GM19023 (cell line): ENCODE results near the gene SLCO1C1.
"Not testable (repeated sequence)": the region's sequence is repeated elsewhere in the genome, so short reads cannot be mapped to it uniquely, and the experiment has no call there.

ENCODE experiments used
- ATAC-seq: cut with Tn5 transposase; IDR thresholded peaks from one replicate; pipeline ENCODE4 v1.9.1; 2021; ENCODE audit warnings: mild to moderate bottlenecking, moderate library complexity; ENCODE audit not compliant: unreplicated experiment

SLCO1C1 gene

GRCh38 chr12:20695232-20695631 is at the start of gene SLCO1C1:
Gene SLCO1C1 (plus strand): TSS chr12:20695332. CDS start chr12:20699577, 4,245 bp downstream.
- ATAC-seq, result no peak

GRCh38 chr12:20646239-20646827 is 48.8 kb upstream of the SLCO1C1 start:
- ATAC-seq, result no peak

GRCh38 chr12:20653871-20654270 is 41.3 kb upstream of the SLCO1C1 start:
- no peak for ATAC-seq

DNA sequence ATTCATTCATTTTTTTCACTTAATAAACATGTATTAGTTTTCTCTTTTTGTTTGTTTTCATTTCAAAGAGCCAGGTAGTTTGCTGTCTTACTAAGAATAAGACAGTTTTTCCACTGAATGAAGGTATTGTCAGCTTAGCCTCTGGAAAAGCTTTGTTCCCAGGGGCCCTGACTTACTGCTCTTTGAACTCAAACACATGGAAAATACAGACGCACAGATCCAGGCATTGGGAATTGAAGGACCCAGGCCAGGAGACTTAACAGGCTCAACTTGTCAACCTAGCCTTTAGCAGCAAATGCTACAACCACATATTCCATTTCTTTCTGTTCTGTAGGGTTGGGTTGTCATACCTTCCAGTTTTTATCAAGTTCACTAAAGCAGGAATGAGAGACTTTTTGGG is 38.5 kb upstream of the SLCO1C1 start:
- no peak for ATAC-seq

DNA sequence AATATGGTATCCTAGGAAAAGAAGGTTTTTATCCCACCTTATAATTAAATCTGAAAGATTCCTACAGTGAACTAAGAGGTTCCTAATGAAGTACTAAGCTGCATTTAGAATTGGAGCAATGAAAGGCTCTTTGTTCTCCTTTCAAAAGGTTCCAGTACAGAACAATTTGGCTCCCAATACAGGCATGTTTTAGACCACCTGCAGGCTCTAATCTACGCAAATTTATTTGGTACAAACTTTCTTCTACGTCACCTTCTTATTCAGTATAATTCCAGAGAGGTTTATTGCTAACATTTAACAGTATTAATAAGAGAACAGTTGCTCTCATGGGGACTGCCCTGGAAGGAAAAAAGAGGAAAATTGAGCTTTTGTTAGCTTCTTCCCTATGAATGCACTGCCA is 37.6 kb upstream of the SLCO1C1 start:
- no peak for ATAC-seq

DNA sequence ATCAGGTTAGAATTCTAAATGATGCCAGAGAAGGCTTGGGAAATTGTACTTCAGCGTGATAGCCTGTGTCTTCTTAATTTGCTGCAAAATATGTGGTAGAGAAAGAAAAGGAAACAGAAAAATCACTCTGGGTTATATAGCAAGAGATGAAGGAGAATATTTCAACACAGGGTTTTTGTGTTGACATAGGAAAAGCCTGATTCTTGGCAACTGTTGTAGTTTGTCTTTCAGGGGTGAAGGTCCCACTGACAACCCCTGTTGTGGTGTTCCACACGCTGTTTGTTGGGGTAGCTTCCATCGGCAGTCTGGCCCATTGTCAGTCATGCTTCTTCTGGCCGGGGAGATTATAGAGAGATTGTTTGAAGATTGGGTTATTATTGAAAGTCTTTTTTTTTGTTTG is 13.8 kb upstream of the SLCO1C1 start:
- no peak for ATAC-seq

- no peak for ATAC-seq
Measured at GRCh38 chr12:20696181-20696905, 1.2 kb downstream of the SLCO1C1 start.

DNA sequence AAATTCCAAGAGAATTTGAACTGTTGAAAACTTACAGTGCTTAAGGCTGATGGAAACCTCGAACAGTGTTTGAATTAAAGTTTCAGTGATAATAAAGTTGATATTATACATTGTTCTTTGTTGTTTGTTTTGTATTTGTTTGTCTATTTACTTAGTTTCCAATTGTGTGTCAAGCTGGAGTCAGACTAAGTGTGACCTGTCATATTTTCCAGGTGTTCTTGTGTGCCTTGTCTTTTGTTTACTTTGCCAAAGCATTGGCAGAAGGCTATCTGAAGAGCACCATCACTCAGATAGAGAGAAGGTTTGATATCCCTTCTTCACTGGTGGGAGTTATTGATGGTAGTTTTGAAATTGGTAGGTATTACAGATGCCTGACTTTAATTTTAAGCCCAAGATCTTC is 6.0 kb downstream of the SLCO1C1 start:
- ATAC-seq, result no peak

GRCh38 chr12:20704860-20705259 is 9.7 kb downstream of the SLCO1C1 start:
- ATAC-seq, result no peak

GRCh38 chr12:20711846-20712245 is 16.7 kb downstream of the SLCO1C1 start:
- ATAC-seq, result no peak

GRCh38 chr12:20716037-20716436 is 20.9 kb downstream of the SLCO1C1 start:
- ATAC-seq, result no peak

- ATAC-seq, result no peak
Measured at GRCh38 chr12:20716985-20717384, 21.9 kb downstream of the SLCO1C1 start.

DNA sequence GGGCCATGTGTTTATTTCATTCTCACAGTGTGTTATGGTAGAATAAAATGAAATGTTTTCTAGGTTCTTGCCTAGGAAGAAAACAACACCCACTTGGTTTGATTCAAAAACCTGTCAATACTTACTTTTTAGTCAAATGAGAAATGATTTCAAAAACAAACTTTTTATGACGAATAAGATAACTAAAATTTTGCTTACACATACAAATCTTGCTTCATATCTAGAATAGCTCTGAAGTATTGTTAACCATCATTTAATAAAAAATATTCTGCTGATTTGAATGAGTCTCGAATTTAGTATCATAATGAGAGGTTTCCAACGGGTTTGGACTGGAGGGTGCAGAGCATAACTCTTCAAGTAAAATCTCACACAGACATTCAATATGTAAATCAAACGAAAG is 23.2 kb downstream of the SLCO1C1 start:
- ATAC-seq, result no peak

- ATAC-seq, result no peak
Measured at GRCh38 chr12:20722142-20722541, 27.0 kb downstream of the SLCO1C1 start.

DNA sequence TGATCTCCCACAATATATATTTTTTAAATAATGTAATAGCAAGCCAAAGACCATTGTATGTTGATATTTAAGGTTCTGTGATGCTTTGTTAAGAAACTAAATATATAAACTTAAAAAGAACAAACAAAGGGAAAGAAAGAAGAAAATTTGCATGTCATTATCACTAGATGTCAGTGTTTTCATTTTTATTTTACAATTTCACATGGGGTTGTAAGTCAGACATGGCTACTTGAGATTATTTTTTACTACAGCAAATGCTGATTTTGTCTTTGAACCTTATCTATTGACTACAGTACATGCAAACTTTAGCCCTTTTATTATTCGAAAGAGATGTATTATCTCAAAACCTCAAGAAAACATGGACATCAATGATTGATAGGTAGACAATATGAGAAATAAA is 36.1 kb downstream of the SLCO1C1 start:
- ATAC-seq, result no peak

- no peak for ATAC-seq
Measured at GRCh38 chr12:20740972-20741371, 45.8 kb downstream of the SLCO1C1 start.

DNA sequence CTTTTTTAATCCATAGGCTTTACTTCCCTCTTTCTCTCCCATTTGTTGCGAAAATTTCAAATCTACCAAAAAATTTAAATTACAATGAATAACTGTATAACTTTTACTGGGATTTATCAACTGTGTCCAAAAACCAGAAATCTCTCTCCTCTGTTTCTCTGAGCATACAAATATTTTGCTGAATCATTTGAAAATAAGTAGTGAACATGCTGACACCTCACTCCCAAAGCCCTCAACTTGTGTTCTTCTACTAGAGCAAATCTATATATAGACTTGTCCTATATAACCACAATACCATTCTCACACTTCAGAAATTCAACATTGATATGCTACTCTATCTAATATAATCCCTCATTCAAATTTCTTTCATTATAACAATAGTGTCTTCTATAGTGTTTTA is 53.1 kb downstream of the SLCO1C1 start:
- no peak for ATAC-seq

DNA sequence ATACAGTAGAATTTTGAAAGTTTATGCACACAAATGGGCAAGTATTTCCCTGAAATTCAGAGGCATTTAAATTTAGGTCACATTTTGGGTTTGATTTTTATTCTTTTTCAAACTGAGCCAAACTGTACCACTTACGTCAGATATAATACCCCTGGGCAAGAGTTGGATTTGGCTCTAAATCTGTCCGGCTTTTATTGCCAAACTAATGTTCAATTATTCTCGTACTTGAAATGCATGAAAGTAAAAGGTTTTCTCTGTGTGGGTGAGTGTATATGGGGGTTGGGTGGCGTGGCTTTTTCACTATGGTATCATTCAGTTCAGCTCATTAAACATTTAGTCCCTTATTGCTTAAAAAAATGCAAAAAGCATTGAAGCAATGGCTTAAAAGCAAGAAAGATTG is 55.9 kb downstream of the SLCO1C1 start:
- ATAC-seq, result no peak

- no peak for ATAC-seq
Measured at GRCh38 chr12:20777420-20777819, 82.3 kb downstream of the SLCO1C1 start.

GRCh38 chr12:20778969-20779368 is 83.8 kb downstream of the SLCO1C1 start:
- no peak for ATAC-seq

DNA sequence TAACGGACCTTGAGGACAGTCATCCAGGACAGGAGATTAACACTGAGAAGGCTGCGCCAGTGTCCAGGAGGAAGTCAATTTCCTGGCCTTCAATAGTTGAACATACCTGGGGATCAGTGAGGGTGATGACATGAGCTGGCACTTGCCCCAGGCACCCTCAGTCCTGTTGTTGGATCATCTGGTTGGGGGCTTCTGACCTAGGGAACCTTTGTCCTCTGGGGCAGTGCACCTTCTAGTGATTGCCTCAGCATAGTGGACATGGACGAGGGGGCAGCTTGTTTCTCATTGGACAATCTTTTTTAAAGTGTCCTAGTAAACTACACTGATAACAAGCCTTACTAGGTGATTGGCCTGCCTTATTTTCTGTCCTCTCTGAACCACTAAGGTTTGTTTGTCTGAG is 84.8 kb downstream of the SLCO1C1 start:
- ATAC-seq, result not testable (repeated sequence)

DNA sequence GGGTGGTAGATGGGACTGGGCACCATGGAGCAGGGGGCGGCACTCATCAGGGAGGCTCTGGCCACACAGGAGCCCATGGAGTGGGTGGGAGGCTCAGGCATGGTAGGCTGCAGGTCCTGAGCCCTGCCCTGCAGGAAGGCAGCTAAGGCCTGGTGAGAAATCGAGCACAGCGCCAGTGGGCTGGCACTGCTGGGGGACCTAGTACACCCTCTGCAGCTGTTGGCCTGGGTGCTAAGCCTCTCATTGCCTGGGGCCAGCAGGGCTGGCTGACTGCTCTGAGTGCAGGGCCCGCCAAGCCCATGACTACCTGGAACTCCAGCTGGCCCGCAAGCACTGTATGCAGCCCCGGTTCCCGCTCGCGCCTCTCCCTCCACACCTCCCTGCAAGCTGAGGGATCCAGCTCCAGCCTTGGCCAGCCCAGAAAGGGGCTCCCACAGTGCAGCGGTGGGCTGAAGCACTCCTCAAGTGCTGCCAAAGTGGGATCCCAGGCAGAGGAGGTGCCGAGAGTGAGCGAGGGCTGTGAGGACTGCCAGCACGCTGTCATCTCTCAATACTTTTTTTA is 88.7 kb downstream of the SLCO1C1 start:
- not testable (repeated sequence) for ATAC-seq
